ENCODE measurements around the gene SORBS1.

The SORBS1 gene

DNA sequence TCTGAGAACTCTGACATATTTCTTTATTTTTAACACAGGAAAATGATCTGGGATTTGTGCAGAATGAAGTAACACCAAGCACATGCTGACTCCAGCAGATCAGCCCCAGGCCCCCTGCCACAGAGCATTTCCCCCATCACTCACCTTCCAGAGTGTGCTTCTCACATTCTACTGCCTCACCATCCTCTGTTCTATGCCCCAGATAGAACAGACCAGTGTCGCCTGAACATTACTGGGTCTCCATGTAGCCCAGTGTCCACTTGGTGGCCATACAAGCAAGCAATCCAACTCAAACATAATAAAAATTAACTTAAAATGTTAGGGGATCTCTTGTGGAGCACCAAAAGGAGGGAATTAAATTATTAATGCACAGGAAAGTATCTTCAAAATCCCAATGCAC, 58.8 kb downstream of the SORBS1 start:
- WGBS (ENCODE audit: extremely low coverage, insufficient coverage, insufficient read length) = no CpG with 5 or more reads among the region's 1 CpG
- Histone ChIP-seq H3K27me3 (ENCODE audit: insufficient read depth, low read length) (no peaks in the 10 kb centered on the region), H3K9ac (ENCODE audit: low read length) (no peak overlapping the region), H3K9me3 (ENCODE audit: insufficient read depth, low read depth, low read length) (no peaks in the 10 kb centered on the region), H4K91ac (ENCODE audit: low read depth, low read length) (no peak overlapping the region), H2BK120ac (ENCODE audit: insufficient read depth, low read length, poor library complexity) (no peak overlapping the region), H3K14ac (ENCODE audit: low read length) (no peak overlapping the region), H3K4me2 (ENCODE audit: low read length) (no peak overlapping the region), H3K18ac (ENCODE audit: low read length) (no peak overlapping the region), H2BK12ac (ENCODE audit: low read length) (no peak overlapping the region), H2AK5ac (ENCODE audit: low read length) (no peak overlapping the region), H3K27ac (ENCODE audit: low read depth, low read length) (no peak overlapping the region), H3K4me3 (ENCODE audit: low read depth, low read length) (no peak overlapping the region), H3K36me3 (ENCODE audit: control insufficient read depth in 1 of 2, insufficient read depth in 2 of 2, low read length in 2 of 2) (no peaks in the 10 kb centered on the region), H4K12ac (ENCODE audit: low read depth, low read length) (no peak overlapping the region), H2AFZ (ENCODE audit: insufficient read depth, low read length, poor library complexity) (no peak overlapping the region), H3K4ac (ENCODE audit: low read depth, low read length) (no peak overlapping the region), H3K79me2 (ENCODE audit: control insufficient read depth, insufficient read depth, low read length, poor library complexity) (no peaks in the 10 kb centered on the region), H4K8ac (ENCODE audit: low read depth, low read length) (no peak overlapping the region), H3K4me1 (ENCODE audit: control insufficient read depth in 1 of 2, insufficient read depth in 2 of 2, low read length in 2 of 2) (no peaks in the 10 kb centered on the region), H3K23ac (ENCODE audit: low read length) (no peak overlapping the region), H2BK5ac (ENCODE audit: low read depth, low read length, poor library complexity) (no peak overlapping the region), H3K79me1 (ENCODE audit: low read length) (no peaks in the 10 kb centered on the region)
- DNase-seq = no peak

DNA sequence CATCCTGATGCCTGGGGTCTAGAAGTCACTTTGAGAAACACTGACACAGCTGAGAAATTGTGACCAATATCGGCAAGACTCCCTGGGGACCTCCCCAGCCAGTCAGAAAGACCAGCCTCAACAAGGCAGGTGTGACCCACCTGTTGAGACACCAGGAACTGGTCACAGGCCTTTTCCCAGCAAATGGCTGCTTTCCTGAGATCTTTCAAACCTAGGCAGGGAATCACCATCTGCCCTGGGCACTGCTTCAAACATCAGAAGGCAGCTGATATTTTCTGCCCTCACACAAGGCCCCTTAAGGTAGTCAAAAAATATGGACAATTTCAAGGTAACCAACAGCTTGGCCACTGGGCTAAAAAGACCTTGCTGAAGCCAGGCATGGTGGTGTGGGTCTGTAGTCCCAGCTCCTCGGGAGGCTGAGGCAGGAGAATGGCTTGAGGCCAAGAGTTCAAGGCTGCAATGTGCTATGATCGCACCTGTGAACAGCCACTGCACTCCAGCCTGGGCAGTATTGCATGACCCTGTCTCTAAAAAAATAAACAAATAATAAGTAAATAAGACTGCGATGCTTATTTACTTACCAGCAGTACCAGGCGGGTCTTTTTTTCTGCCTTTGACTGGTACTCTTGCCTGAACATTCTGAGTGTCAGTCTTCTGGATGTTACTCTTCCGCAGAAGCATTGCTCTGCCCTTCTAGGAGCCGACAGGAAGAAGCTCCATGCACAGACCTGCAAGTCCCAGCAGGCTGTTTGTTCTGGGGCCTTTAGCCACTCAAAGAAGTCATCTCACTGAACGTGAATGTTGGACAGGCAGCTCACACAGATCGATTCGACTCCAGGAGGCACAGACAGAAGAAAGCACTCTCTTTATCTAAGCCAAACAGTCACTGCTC, 59.7 kb downstream of the SORBS1 start:
- no CpG with 5 or more reads among the region's 10 CpGs for WGBS (ENCODE audit: extremely low coverage, insufficient coverage, insufficient read length)
- no peaks in the 10 kb centered on the region for H3K79me2 ChIP-seq (ENCODE audit: control insufficient read depth, insufficient read depth, low read length, poor library complexity)

DNA sequence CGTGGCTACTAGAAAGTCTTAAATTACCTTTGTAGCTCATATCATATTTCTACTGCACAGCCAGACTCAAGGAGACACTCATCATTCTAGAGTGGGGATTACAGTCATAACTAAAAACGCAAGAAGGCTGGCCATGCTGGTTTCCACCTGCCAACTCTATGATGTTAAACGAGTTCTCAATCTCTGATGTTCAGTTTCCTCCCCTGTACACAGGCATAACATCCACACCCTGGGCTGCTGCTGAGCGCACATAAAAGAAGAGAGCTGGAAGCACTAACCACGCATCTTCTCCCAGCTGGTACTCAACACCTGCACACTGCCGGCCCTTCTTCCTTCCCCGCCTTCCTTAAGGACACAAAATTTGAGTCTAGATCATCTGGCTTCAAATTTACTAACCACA, 60.5 kb downstream of the SORBS1 start:
- Histone ChIP-seq H3K18ac (ENCODE audit: low read length) (no peak overlapping the region), H4K12ac (ENCODE audit: low read depth, low read length) (no peak overlapping the region)

More for the DNA sequence above, 59.7 kb downstream of the SORBS1 start:
- Histone ChIP-seq H2BK5ac (ENCODE audit: low read depth, low read length, poor library complexity) (no peak overlapping the region), H2AK5ac (ENCODE audit: low read length) (no peak overlapping the region), H2AFZ (ENCODE audit: insufficient read depth, low read length, poor library complexity) (no peak overlapping the region), H3K18ac (ENCODE audit: low read length) (no peak overlapping the region), H2BK12ac (ENCODE audit: low read length) (no peak overlapping the region), H3K27ac (ENCODE audit: low read depth, low read length) (no peak overlapping the region), H3K79me1 (ENCODE audit: low read length) (no peaks in the 10 kb centered on the region), H3K14ac (ENCODE audit: low read length) (no peak overlapping the region), H4K8ac (ENCODE audit: low read depth, low read length) (no peak overlapping the region), H3K36me3 (ENCODE audit: control insufficient read depth in 1 of 2, insufficient read depth in 2 of 2, low read length in 2 of 2) (no peaks in the 10 kb centered on the region), H3K4me2 (ENCODE audit: low read length) (no peak overlapping the region), H3K4ac (ENCODE audit: low read depth, low read length) (no peak overlapping the region), H4K12ac (ENCODE audit: low read depth, low read length) (no peak overlapping the region), H3K4me3 (ENCODE audit: low read depth, low read length) (no peak overlapping the region), H3K27me3 (ENCODE audit: insufficient read depth, low read length) (no peaks in the 10 kb centered on the region), H3K9me3 (ENCODE audit: insufficient read depth, low read depth, low read length) (no peaks in the 10 kb centered on the region), H4K91ac (ENCODE audit: low read depth, low read length) (no peak overlapping the region), H2BK120ac (ENCODE audit: insufficient read depth, low read length, poor library complexity) (no peak overlapping the region), H3K23ac (ENCODE audit: low read length) (no peak overlapping the region), H3K9ac (ENCODE audit: low read length) (no peak overlapping the region), H3K4me1 (ENCODE audit: control insufficient read depth in 1 of 2, insufficient read depth in 2 of 2, low read length in 2 of 2) (peaks cover 0 to 2% of the 10 kb centered on the region in 2 experiments)
- no peak for DNase-seq

DNA sequence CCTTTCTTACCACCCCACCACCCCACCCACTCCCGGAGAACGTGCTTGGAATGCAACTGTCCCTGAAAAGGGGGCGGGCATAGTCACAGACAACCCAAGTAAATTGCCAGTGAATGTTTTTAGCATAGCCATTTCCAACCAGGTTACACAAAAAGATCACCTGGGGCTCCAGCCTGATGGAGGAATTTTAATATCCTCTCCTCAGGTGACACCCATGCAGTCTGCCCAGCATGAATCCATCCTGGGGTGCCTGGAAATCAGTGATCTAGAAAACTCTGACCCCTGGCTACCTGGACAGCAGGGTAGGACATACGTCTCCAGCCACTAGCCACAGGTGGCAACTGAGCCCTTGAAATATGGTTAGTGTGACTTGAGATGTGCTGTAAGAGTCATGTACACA, 61.1 kb downstream of the SORBS1 start:
- no peak overlapping the region for H2BK12ac ChIP-seq (ENCODE audit: low read length)
- no peak overlapping the region for H3K14ac ChIP-seq (ENCODE audit: low read length)
- H3K9me3 ChIP-seq (ENCODE audit: insufficient read depth, low read depth, low read length) = peaks cover 2% of the 10 kb centered on the region
- no CpG with 5 or more reads among the region's 4 CpGs for WGBS (ENCODE audit: extremely low coverage, insufficient coverage, insufficient read length)
- H3K4ac ChIP-seq (ENCODE audit: low read depth, low read length) = no peak overlapping the region
- H2AFZ ChIP-seq (ENCODE audit: insufficient read depth, low read length, poor library complexity) = no peak overlapping the region
- no peak overlapping the region for H3K4me3 ChIP-seq (ENCODE audit: low read depth, low read length)
- no peak overlapping the region for H4K8ac ChIP-seq (ENCODE audit: low read depth, low read length)
- no peaks in the 10 kb centered on the region for H3K36me3 ChIP-seq (ENCODE audit: control insufficient read depth in 1 of 2, insufficient read depth in 2 of 2, low read length in 2 of 2)
- H3K79me2 ChIP-seq (ENCODE audit: control insufficient read depth, insufficient read depth, low read length, poor library complexity) = no peaks in the 10 kb centered on the region
- no peak for DNase-seq
- H3K27ac ChIP-seq (ENCODE audit: low read depth, low read length) = no peak overlapping the region
- H2AK5ac ChIP-seq (ENCODE audit: low read length) = no peak overlapping the region
- H3K4me1 ChIP-seq (ENCODE audit: control insufficient read depth in 1 of 2, insufficient read depth in 2 of 2, low read length in 2 of 2) = peaks cover 0 to 2% of the 10 kb centered on the region in 2 experiments
- no peak overlapping the region for H3K4me2 ChIP-seq (ENCODE audit: low read length)
- H3K9ac ChIP-seq (ENCODE audit: low read length) = no peak overlapping the region
- no peak overlapping the region for H3K18ac ChIP-seq (ENCODE audit: low read length)
- no peak overlapping the region for H3K23ac ChIP-seq (ENCODE audit: low read length)
- no peak overlapping the region for H2BK120ac ChIP-seq (ENCODE audit: insufficient read depth, low read length, poor library complexity)
- H2BK5ac ChIP-seq (ENCODE audit: low read depth, low read length, poor library complexity) = no peak overlapping the region
- H4K91ac ChIP-seq (ENCODE audit: low read depth, low read length) = no peak overlapping the region
- H3K27me3 ChIP-seq (ENCODE audit: insufficient read depth, low read length) = no peaks in the 10 kb centered on the region
- H4K12ac ChIP-seq (ENCODE audit: low read depth, low read length) = no peak overlapping the region
- no peaks in the 10 kb centered on the region for H3K79me1 ChIP-seq (ENCODE audit: low read length)

More for the DNA sequence above, 60.5 kb downstream of the SORBS1 start:
- H3K9ac ChIP-seq (ENCODE audit: low read length) = no peak overlapping the region
- H3K79me2 ChIP-seq (ENCODE audit: control insufficient read depth, insufficient read depth, low read length, poor library complexity) = no peaks in the 10 kb centered on the region
- H3K4me3 ChIP-seq (ENCODE audit: low read depth, low read length) = no peak overlapping the region
- H3K4me2 ChIP-seq (ENCODE audit: low read length) = no peak overlapping the region
- H4K91ac ChIP-seq (ENCODE audit: low read depth, low read length) = no peak overlapping the region
- H3K36me3 ChIP-seq (ENCODE audit: control insufficient read depth in 1 of 2, insufficient read depth in 2 of 2, low read length in 2 of 2) = no peaks in the 10 kb centered on the region
- no peak overlapping the region for H2BK5ac ChIP-seq (ENCODE audit: low read depth, low read length, poor library complexity)
- H2BK120ac ChIP-seq (ENCODE audit: insufficient read depth, low read length, poor library complexity) = no peak overlapping the region
- no peak overlapping the region for H3K14ac ChIP-seq (ENCODE audit: low read length)
- DNase-seq = no peak
- no peak overlapping the region for H3K27ac ChIP-seq (ENCODE audit: low read depth, low read length)
- H3K27me3 ChIP-seq (ENCODE audit: insufficient read depth, low read length) = no peaks in the 10 kb centered on the region
- no peak overlapping the region for H2AK5ac ChIP-seq (ENCODE audit: low read length)
- WGBS (ENCODE audit: extremely low coverage, insufficient coverage, insufficient read length) = no CpG with 5 or more reads among the region's 7 CpGs
- H3K4ac ChIP-seq (ENCODE audit: low read depth, low read length) = no peak overlapping the region
- no peaks in the 10 kb centered on the region for H3K79me1 ChIP-seq (ENCODE audit: low read length)
- no peak overlapping the region for H2AFZ ChIP-seq (ENCODE audit: insufficient read depth, low read length, poor library complexity)
- peaks cover 0 to 2% of the 10 kb centered on the region in 2 experiments for H3K4me1 ChIP-seq (ENCODE audit: control insufficient read depth in 1 of 2, insufficient read depth in 2 of 2, low read length in 2 of 2)
- H2BK12ac ChIP-seq (ENCODE audit: low read length) = no peak overlapping the region
- H3K9me3 ChIP-seq (ENCODE audit: insufficient read depth, low read depth, low read length) = peaks cover 2% of the 10 kb centered on the region
- no peak overlapping the region for H3K23ac ChIP-seq (ENCODE audit: low read length)
- no peak overlapping the region for H4K8ac ChIP-seq (ENCODE audit: low read depth, low read length)

All from trophoblast cell (in vitro differentiated cells and primary cell).